Tibial nerve (tissue), 4 donors: ENCODE data around the gene GALNTL6.

Experiments
- EP300 ChIP-seq, 2 donors: sonication (generic); formaldehyde crosslinking; IDR thresholded peaks; one replicate each; pipeline ENCODE4 v1.6.1; 2017; ENCODE audit warnings: antibody characterized with exemption in 2 of 2, mild to moderate bottlenecking in 1 of 2
- POLR2A ChIP-seq, 2 donors: fragments of 450-650 bp; IDR thresholded peaks; one replicate each; pipeline ENCODE4 v1.6.1; 2017; ENCODE audit warnings: antibody characterized with exemption in 2 of 2, mild to moderate bottlenecking in 2 of 2, moderate library complexity in 2 of 2
- TF ChIP-seq, protein P1 (sequence below), 5 experiments: fragments of 200-600 bp in 3 of 5; fragments of 450-650 bp in 2 of 5; sonication (generic) in 3 of 5; IDR thresholded peaks; one replicate each; pipeline ENCODE4 v1.5.1; 2016 to 2019; ENCODE audit warnings: antibody characterized with exemption in 5 of 5, mild to moderate bottlenecking in 3 of 5, moderate library complexity in 2 of 5

DNA sequence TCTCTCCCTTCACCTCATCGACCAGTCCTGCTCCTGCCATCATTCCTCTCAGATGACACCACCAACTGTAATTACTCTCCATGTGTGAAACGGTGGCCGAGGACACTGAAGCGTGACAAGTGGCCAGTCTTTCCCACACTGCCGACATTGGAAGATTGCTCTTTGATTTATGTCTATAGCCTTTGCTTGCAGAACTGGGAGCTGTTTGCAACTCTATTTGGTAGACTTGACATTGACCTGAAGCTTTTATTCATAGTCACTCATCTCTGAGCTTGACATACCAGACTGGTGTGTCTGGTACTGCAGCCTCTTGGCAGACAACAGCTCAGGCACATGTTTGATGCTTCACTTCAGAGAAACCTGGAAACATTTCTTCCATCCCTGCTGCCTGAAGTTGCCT is 1233.6 kb downstream of the GALNTL6 start:
- TF ChIP-seq, protein P1, sequence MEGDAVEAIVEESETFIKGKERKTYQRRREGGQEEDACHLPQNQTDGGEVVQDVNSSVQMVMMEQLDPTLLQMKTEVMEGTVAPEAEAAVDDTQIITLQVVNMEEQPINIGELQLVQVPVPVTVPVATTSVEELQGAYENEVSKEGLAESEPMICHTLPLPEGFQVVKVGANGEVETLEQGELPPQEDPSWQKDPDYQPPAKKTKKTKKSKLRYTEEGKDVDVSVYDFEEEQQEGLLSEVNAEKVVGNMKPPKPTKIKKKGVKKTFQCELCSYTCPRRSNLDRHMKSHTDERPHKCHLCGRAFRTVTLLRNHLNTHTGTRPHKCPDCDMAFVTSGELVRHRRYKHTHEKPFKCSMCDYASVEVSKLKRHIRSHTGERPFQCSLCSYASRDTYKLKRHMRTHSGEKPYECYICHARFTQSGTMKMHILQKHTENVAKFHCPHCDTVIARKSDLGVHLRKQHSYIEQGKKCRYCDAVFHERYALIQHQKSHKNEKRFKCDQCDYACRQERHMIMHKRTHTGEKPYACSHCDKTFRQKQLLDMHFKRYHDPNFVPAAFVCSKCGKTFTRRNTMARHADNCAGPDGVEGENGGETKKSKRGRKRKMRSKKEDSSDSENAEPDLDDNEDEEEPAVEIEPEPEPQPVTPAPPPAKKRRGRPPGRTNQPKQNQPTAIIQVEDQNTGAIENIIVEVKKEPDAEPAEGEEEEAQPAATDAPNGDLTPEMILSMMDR (IDR thresholded peaks at IDR 0.05): no peak
- TF ChIP-seq EP300 (IDR thresholded peaks at IDR 0.05): no peak
- TF ChIP-seq POLR2A (IDR thresholded peaks at IDR 0.05): no peak
